ENCODE data around the gene RNF223.

DNA sequence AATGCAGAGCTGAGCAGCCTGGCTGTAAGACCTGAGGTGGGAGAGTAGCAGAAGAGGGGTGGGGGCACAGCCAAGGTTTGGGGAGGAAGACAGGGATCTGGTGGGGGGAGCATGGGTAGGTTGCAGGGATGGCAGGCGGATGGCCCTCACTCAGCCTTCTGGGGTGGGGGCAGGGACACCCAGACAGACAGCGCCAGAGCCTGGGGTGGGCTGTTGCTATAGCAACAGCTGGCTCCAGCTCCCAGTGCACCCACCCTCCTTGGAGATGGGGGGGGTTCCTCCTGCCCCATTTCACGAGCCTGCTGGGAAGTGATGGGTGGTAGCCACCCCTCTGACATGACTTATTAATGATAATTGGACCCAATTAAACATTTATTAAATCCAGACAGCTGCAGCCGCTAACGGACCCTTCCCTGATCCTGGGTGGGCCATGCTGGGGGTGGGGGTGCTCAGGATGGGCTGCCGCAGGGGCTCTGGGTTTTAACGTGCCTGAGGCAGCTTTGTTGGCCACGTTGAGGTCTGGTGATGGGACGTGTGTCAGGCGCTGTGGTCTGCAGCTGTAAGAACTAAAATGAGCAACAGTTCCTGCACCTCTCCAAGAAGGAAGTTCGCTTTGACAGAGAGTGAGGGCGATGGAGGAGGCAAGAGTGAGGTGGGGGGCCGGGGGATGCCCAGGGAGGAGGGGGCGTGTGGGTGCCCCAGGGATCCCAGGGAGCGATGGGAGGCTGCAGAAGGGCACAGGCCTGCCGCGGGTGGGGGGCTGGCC, 34.8 kb downstream of the RNF223 start:
- TF ChIP-seq, protein P1, sequence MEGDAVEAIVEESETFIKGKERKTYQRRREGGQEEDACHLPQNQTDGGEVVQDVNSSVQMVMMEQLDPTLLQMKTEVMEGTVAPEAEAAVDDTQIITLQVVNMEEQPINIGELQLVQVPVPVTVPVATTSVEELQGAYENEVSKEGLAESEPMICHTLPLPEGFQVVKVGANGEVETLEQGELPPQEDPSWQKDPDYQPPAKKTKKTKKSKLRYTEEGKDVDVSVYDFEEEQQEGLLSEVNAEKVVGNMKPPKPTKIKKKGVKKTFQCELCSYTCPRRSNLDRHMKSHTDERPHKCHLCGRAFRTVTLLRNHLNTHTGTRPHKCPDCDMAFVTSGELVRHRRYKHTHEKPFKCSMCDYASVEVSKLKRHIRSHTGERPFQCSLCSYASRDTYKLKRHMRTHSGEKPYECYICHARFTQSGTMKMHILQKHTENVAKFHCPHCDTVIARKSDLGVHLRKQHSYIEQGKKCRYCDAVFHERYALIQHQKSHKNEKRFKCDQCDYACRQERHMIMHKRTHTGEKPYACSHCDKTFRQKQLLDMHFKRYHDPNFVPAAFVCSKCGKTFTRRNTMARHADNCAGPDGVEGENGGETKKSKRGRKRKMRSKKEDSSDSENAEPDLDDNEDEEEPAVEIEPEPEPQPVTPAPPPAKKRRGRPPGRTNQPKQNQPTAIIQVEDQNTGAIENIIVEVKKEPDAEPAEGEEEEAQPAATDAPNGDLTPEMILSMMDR (IDR thresholded peaks at IDR 0.05; ENCODE audit: low read length) = no peak
- TF ChIP-seq EZH2 (optimal IDR thresholded peaks at IDR 0.05; ENCODE audit: low read depth, low read length) (no peak), EZH2phosphoT487 (IDR thresholded peaks at IDR 0.05; ENCODE audit: low read length) (no peak)

All from MM.1S (cell line).